Measurements from ENCODE around the gene DOHH.

The DOHH gene

DNA sequence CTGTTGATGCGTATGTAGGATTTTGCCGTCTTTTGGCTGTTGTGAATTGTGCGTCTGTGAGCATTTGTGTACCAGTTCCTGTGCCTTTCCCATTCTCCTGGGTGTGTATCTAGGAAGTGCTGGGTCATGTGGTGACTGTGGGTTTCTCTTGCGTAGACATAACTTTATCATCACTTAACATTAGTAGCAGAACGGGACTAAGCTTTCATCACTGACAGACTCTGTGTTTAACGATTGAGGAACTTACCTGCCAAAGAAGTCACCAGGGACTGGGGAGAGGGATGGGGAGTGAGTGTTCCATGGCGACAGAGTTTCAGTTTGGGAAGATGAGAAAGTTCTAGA is 20.6 kb upstream of the DOHH start:
- H3K9ac ChIP-seq = no peak overlapping the region
- no peaks in the 10 kb centered on the region for H3K9me3 ChIP-seq
- H4K20me1 ChIP-seq = peaks cover 100% of the 10 kb centered on the region
- H3K36me3 ChIP-seq = peaks cover 53% of the 10 kb centered on the region
- H3K27ac ChIP-seq = no peak overlapping the region
- no peak overlapping the region for H3K4me3 ChIP-seq
- no peaks in the 10 kb centered on the region for H3K27me3 ChIP-seq
- peak overlapping the region; percentile 98 for H3K4me2 ChIP-seq
- no peak for TF ChIP-seq Cebpa-rat (IDR thresholded peaks at IDR 0.05)
- H3K4me1 ChIP-seq = peaks cover 85% of the 10 kb centered on the region

DNA sequence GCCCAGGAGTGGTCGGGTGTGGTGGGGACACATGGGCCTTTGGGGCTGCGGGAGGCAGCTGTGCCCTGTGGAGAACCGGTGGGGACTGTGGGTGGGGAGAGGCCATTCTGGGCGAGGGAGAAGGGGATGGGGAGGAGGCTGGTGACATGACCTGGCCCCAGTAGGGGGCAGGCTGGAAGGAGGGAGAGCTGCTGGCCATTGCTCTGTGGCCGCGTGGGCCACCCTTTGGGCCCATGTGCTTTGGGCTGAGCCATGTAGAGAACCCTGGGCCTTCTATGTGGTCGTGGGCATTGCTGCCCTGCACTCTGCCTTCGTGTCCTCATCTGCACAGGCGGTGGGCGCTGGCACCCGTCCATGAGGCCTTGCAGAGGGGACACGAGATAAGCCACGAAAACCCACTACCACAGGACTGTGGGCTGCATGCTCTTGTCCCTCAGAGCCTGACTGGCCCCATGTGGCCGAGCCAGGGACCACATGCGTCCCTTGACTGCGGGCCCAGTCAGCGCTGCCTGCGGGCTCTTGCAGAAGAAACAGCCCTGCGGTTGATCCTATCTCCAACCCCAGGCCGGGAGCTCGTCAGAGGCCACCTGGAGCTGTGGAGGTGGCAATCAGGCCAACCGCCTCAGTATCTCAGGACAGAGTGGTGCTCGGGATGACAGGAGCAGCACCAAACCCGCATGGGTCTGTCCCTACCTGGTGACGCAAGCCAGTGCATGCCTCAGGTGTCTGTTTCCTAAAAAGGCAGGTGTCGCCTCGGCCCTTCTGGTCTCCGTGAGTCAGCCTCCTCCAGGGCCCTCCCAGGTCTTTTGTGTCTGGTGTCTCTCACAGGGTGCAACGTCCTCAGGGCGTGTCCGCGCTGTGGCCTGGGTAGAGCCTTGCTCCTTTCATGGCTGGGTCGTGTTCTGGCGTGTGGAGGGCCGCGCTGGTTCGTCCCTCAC is 20.0 kb upstream of the DOHH start:
- Histone ChIP-seq H3K9me3 (no peaks in the 10 kb centered on the region), H3K36me3 (peaks cover 48% of the 10 kb centered on the region), H3K27me3 (no peaks in the 10 kb centered on the region), H4K20me1 (peaks cover 100% of the 10 kb centered on the region), H3K27ac (0 out of 2 replicates have a peak overlapping the region, but pooled peaks have one; percentile 16), H3K9ac (no peak overlapping the region), H3K4me1 (peaks cover 85% of the 10 kb centered on the region), H3K4me2 (peak overlapping the region; percentile 98), H3K4me3 (peak overlapping the region; percentile 26; the same call in 1 of the 2 replicates)
- TF ChIP-seq Cebpa-rat (IDR thresholded peaks at IDR 0.05) = no peak

DNA sequence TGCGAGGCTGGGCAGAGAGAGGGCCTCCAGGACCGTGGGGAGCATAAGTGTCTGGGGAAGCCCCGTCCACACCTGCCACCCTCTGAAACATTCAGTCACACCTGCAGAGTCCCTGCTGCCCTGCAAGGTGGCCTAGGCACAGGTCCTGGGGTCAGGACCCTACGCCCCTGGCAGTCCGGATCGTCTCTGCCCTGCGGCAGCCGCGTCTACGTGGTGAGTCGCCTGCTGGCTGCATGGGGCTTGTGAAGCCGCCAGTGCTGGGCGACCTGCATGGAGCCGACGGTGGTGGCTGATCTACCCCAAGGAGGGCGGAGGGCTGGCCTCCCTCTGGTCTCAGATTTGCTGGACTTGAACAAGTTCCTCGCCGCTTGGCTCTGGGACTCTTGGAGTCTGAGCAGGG is 18.7 kb upstream of the DOHH start:
- no peaks in the 10 kb centered on the region for H3K9me3 ChIP-seq
- TF ChIP-seq Cebpa-rat (IDR thresholded peaks at IDR 0.05) = no peak
- peaks cover 100% of the 10 kb centered on the region for H4K20me1 ChIP-seq
- peaks cover 43% of the 10 kb centered on the region for H3K36me3 ChIP-seq
- no peaks in the 10 kb centered on the region for H3K27me3 ChIP-seq
- H3K4me2 ChIP-seq = peak overlapping the region; percentile 98
- peak overlapping the region; percentile 68 for H3K27ac ChIP-seq
- peak overlapping the region; percentile 31; the same call in 1 of the 2 replicates for H3K4me3 ChIP-seq
- peak overlapping the region; percentile 34; the same call in 1 of the 2 replicates for H3K9ac ChIP-seq
- peaks cover 87% of the 10 kb centered on the region for H3K4me1 ChIP-seq

DNA sequence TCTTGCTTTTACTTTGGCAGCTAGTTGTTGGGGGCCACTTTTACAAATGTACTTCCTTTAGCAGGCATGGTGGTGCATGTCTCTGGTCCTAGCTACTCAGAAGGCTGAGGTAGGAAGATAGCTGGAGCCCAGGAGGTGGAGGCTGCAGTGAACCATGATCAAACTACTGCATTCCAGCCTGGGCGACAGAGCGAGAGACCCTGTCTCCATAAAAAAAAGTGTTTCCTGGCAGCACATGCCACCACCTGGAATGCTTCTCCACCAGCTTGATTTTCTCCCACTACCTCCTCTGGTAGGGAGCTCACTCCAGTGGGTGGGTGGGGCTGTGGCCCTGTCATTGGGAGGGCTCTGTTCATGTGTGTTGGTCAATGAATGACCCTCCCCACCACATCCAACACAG is 18.2 kb upstream of the DOHH start:
- H4K20me1 ChIP-seq = peaks cover 100% of the 10 kb centered on the region
- peaks cover 43% of the 10 kb centered on the region for H3K36me3 ChIP-seq
- H3K4me2 ChIP-seq = peak overlapping the region; percentile 98
- peaks cover 92% of the 10 kb centered on the region for H3K4me1 ChIP-seq
- H3K27ac ChIP-seq = peak overlapping the region; percentile 68; the same call in 1 of the 2 replicates
- H3K9me3 ChIP-seq = no peaks in the 10 kb centered on the region
- TF ChIP-seq Cebpa-rat (IDR thresholded peaks at IDR 0.05) = no peak
- H3K9ac ChIP-seq = peak overlapping the region; percentile 34; the same call in 1 of the 2 replicates
- peak overlapping the region; percentile 31; the same call in 1 of the 2 replicates for H3K4me3 ChIP-seq
- no peaks in the 10 kb centered on the region for H3K27me3 ChIP-seq

DNA sequence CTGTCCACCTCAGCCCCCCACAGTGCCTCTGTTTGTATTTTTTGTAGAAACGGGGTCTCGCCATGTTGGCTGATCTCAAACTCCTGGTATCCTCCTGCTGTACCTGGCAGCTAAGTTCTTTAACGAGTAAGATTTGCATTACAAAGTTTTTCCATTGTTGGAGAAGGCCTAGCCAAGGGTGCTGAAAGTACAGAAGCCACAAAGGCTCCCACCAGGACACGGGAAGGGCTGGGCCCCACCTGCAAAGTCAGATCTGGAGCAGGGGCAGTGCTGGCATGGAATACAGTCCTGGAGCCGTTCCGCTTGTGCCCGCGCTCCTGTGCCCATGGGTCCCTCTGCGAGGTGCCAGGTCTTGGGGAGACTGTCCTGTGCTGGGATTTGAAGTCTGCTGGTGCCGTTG is 17.8 kb upstream of the DOHH start:
- TF ChIP-seq Cebpa-rat (IDR thresholded peaks at IDR 0.05) = no peak
- peaks cover 96% of the 10 kb centered on the region for H3K4me1 ChIP-seq
- H3K4me3 ChIP-seq = no peak overlapping the region

DNA sequence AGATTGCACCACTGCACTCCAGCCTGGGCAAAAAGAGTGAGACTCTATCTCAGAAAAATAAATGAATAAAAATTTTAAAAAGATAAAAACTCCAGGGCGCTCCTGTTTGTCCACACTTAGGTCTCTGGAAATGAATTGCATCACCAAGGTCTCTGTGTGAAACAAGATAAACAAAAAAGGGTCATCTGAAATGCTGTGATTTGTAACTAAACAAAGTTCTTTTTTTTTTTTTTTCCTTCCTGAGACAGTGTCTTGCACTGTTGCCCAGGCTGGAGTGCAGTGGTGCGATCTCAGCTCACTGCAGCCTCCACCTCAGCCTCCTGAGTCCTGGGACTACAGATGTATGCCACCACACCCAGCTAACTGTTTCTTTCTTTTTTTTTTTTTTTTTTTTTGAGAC is 17.2 kb upstream of the DOHH start:
- Histone ChIP-seq H3K4me3 (no peak overlapping the region), H3K9ac (no peak overlapping the region), H4K20me1 (peaks cover 100% of the 10 kb centered on the region), H3K9me3 (no peaks in the 10 kb centered on the region), H3K4me2 (peak overlapping the region; percentile 98), H3K36me3 (peaks cover 43% of the 10 kb centered on the region), H3K27ac (peak overlapping the region; percentile 33; the same call in 1 of the 2 replicates), H3K4me1 (peaks cover 100% of the 10 kb centered on the region), H3K27me3 (no peaks in the 10 kb centered on the region)
- no peak for TF ChIP-seq Cebpa-rat (IDR thresholded peaks at IDR 0.05)

More for the DNA sequence above, 17.8 kb upstream of the DOHH start:
- H3K36me3 ChIP-seq = peaks cover 43% of the 10 kb centered on the region
- peak overlapping the region; percentile 68; the same call in 1 of the 2 replicates for H3K27ac ChIP-seq
- no peaks in the 10 kb centered on the region for H3K9me3 ChIP-seq
- H3K9ac ChIP-seq = no peak overlapping the region
- H3K27me3 ChIP-seq = no peaks in the 10 kb centered on the region
- peaks cover 100% of the 10 kb centered on the region for H4K20me1 ChIP-seq
- peak overlapping the region; percentile 98 for H3K4me2 ChIP-seq

- peak overlapping the region; percentile 98 for H3K4me2 ChIP-seq
- peak overlapping the region; percentile 67 for H3K9ac ChIP-seq
- H3K27ac ChIP-seq = peak overlapping the region; percentile 88
- TF ChIP-seq Cebpa-rat (IDR thresholded peaks at IDR 0.05) = no peak
- H3K36me3 ChIP-seq = peaks cover 43% of the 10 kb centered on the region
- peak overlapping the region; percentile 50 for H3K4me3 ChIP-seq
- H3K27me3 ChIP-seq = no peaks in the 10 kb centered on the region
- peaks cover 100% of the 10 kb centered on the region for H3K4me1 ChIP-seq
- no peaks in the 10 kb centered on the region for H3K9me3 ChIP-seq
- H4K20me1 ChIP-seq = peaks cover 100% of the 10 kb centered on the region
Measured at GRCh38 chr19:3516675-3517207, 16.3 kb upstream of the DOHH start.

- peak overlapping the region; percentile 50 for H3K4me3 ChIP-seq
- peaks cover 44% of the 10 kb centered on the region for H3K36me3 ChIP-seq
- TF ChIP-seq Cebpa-rat (IDR thresholded peaks at IDR 0.05) = no peak
- no peaks in the 10 kb centered on the region for H3K9me3 ChIP-seq
- H4K20me1 ChIP-seq = peaks cover 100% of the 10 kb centered on the region
- no peaks in the 10 kb centered on the region for H3K27me3 ChIP-seq
- H3K9ac ChIP-seq = peak overlapping the region; percentile 67
- H3K4me2 ChIP-seq = peak overlapping the region; percentile 98
- H3K27ac ChIP-seq = peak overlapping the region; percentile 88
- peaks cover 100% of the 10 kb centered on the region for H3K4me1 ChIP-seq
Measured at GRCh38 chr19:3515891-3516422, 15.5 kb upstream of the DOHH start.

DNA sequence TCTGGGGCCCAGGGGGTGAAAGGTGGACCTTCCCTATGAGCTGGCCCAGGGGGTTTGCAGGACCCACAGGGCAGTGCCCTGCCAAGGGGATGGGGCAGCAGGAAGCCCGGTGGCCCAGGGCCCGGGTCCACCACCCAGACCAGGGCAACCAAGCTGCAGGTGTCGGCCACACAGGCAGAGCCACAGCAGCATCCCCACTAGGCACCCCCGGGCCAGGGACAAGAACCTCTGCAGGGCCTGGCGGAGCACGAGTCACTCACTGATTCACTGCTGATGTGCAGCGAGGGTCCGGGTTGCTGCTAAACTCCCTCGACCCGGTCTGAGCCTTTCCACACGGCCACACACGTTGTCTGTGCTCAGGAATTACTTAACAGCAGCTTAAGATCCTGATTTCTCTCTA is 14.5 kb upstream of the DOHH start:
- Histone ChIP-seq H3K27ac (peak overlapping the region; percentile 55), H3K4me2 (peak overlapping the region; percentile 98), H3K4me1 (peaks cover 96% of the 10 kb centered on the region), H3K36me3 (peaks cover 48% of the 10 kb centered on the region), H3K27me3 (no peaks in the 10 kb centered on the region), H3K4me3 (no peak overlapping the region), H3K9ac (peak overlapping the region; percentile 23; the same call in 1 of the 2 replicates), H4K20me1 (peaks cover 100% of the 10 kb centered on the region), H3K9me3 (no peaks in the 10 kb centered on the region)
- no peak for TF ChIP-seq Cebpa-rat (IDR thresholded peaks at IDR 0.05)
